Left lung (tissue), 10 donors: ENCODE measurements around the gene WARS2. TPM values are rescaled to one million over a fixed set of nuclear protein-coding genes. Genes with fewer than 3 reads are reported as not detected.

Experiments
- ATAC-seq: fragments of 200-7000 bp; cut with Tn5 transposase; one replicate; pipeline ENCODE4 v1.9.1; 2020; ENCODE audit warnings: moderate library complexity
- DNase-seq, 4 donors: peaks; one replicate each; pipeline ENCODE4 v3.0.0-alpha.2; 2013 to 2020
- H3K27ac ChIP-seq, 2 donors: fragments of 200-600 bp; sonication (generic) in 1 of 2; one replicate each; pipeline versions ENCODE4 v1.5.0 to v1.8.0; 2020 to 2021
- H3K27me3 ChIP-seq, 2 donors: fragments of 200-600 bp; sonication (generic) in 1 of 2; one replicate each; pipeline versions ENCODE4 v1.5.0 to v1.8.0; 2020 to 2021
- H3K36me3 ChIP-seq, 2 donors: fragments of 200-600 bp; sonication (generic) in 1 of 2; one replicate each; pipeline versions ENCODE4 v1.5.0 to v1.8.0; 2020 to 2021
- H3K4me1 ChIP-seq, 2 donors: fragments of 200-600 bp; one replicate each; pipeline ENCODE4 v1.8.0; 2021
- H3K4me3 ChIP-seq, 2 donors: fragments of 200-600 bp; sonication (generic) in 1 of 2; one replicate each; pipeline versions ENCODE4 v1.5.0 to v1.8.0; 2020 to 2021; ENCODE audit warnings: mild to moderate bottlenecking in 1 of 2
- H3K9me3 ChIP-seq, 2 donors: fragments of 200-600 bp; sonication (generic) in 1 of 2; one replicate each; pipeline versions ENCODE4 v1.5.0 to v1.8.0; 2020 to 2021
- CTCF ChIP-seq, 2 donors: fragments of 200-600 bp; sonication (generic) in 1 of 2; IDR thresholded peaks; one replicate each; pipeline versions ENCODE4 v1.5.0 to v1.8.0; 2021; ENCODE audit warnings: antibody characterized with exemption in 2 of 2
- intact Hi-C, 2 donors: fragments of 100-400 bp; cut with DNase I; formaldehyde crosslinking; loops; one replicate each; pipeline versions ENCODE4 v1.11.2 to v1.14.2; 2022
- polyA plus RNA-seq, 6 donors: library from polyadenylated mRNA; unstranded; fragments of 120-200 nt; gene quantifications; one replicate each; pipeline ENCODE4 v1.2.1, GENCODE V29; 2013; ENCODE audit not compliant: insufficient read length in 6 of 6
- total RNA-seq, 2 donors: library from RNA; stranded (reverse); fragmentation: NEBNext Ultra II Directional; extraction: Animal tissue kit (Norgen Biotek cat#: 25700); gene quantifications; one replicate each; pipeline ENCODE4 v1.2.1, GENCODE V29; 2021
- donor health status: DM: no; HTN: yes; CAD: no.
- donor health status: DM: no; HTN: no; CAD: no.

WARS2 gene
- total and polyA plus RNA-seq, 8 donors = 12.7 to 26.0 (median 19.6) TPM

GRCh38 chr1:118989006-118989815, 151.2 kb downstream of the WARS2 start:
- no peak overlapping the region for H3K27ac ChIP-seq
- intact Hi-C loops = no loop called here
- DNase-seq = no peak
- no peak for ATAC-seq
- TF ChIP-seq CTCF (IDR thresholded peaks at IDR 0.05) = no peak
- no peaks in the 10 kb centered on the region for H3K9me3 ChIP-seq
- no peak overlapping the region for H3K4me3 ChIP-seq
- peaks cover 100% of the 10 kb centered on the region in 2 donors for H3K27me3 ChIP-seq
- no peaks in the 10 kb centered on the region for H3K36me3 ChIP-seq
- peaks cover 0 to 36% of the 10 kb centered on the region in 2 donors for H3K4me1 ChIP-seq

GRCh38 chr1:118988186-118989005, 152.1 kb downstream of the WARS2 start, which contains the start of gene TBX15:
Gene TBX15, minus strand, starts transcription at chr1:118988343. Its CDS starts 548 bp downstream, at chr1:118987795.
- DNase-seq (no peak), ATAC-seq (no peak)
- Histone ChIP-seq H3K4me3 (peak within 1 kb of the TSS in 1 of 2 donors; percentile 23), H3K9me3 (no peaks in the 10 kb centered on the region), H3K4me1 (peaks cover 0 to 40% of the 10 kb centered on the region in 2 donors), H3K36me3 (no peaks in the 10 kb centered on the region), H3K27ac (no peak within 1 kb of the TSS), H3K27me3 (peaks cover 100% of the 10 kb centered on the region in 2 donors)
- intact Hi-C loops = no loop called here
- no peak for TF ChIP-seq CTCF (IDR thresholded peaks at IDR 0.05)

GRCh38 chr1:118987468-118988185, 152.8 kb downstream of the WARS2 start:
- H3K4me1 ChIP-seq = peaks cover 0 to 40% of the 10 kb centered on the region in 2 donors
- no peak for TF ChIP-seq CTCF (IDR thresholded peaks at IDR 0.05)
- H3K4me3 ChIP-seq = peak overlapping the region in 1 of 2 donors; percentile 23
- ATAC-seq (peak; percentile 17), DNase-seq (no peak)
- H3K36me3 ChIP-seq = no peaks in the 10 kb centered on the region
- no peak overlapping the region for H3K27ac ChIP-seq
- intact Hi-C loops = no loop called here
- H3K27me3 ChIP-seq = peaks cover 100% of the 10 kb centered on the region in 2 donors
- no peaks in the 10 kb centered on the region for H3K9me3 ChIP-seq

GRCh38 chr1:118986555-118987467, 153.6 kb downstream of the WARS2 start:
- intact Hi-C loops = no loop called here
- Histone ChIP-seq H3K4me3 (peak overlapping the region in 1 of 2 donors; percentile 23), H3K9me3 (no peaks in the 10 kb centered on the region), H3K27ac (no peak overlapping the region), H3K36me3 (no peaks in the 10 kb centered on the region), H3K27me3 (peaks cover 100% of the 10 kb centered on the region in 2 donors), H3K4me1 (peaks cover 0 to 40% of the 10 kb centered on the region in 2 donors)
- ATAC-seq (no peak), DNase-seq (no peak)
- TF ChIP-seq CTCF (IDR thresholded peaks at IDR 0.05) = no peak
